NCI-H146 treated with DMSO at 0.1 percent for 48 hours (cell line): ENCODE data around the gene CLCN6.
"Not testable (repeated sequence)": the region's sequence is repeated elsewhere in the genome, so short reads cannot be mapped to it uniquely, and the experiment has no call there.

Experiments
- DNase-seq: peaks from one replicate; lab custom pipeline; 2025; ENCODE audit not compliant: unreplicated experiment; lab: John Stamatoyannopoulos, UW

Gene CLCN6

GRCh38 chr1:11794446-11795237, 11.3 kb upstream of the CLCN6 start:
- no peak for DNase-seq

- DNase-seq: no peak
Measured at GRCh38 chr1:11795238-11795890, 10.6 kb upstream of the CLCN6 start.

- no peak for DNase-seq
Measured at GRCh38 chr1:11796036-11796828, 9.8 kb upstream of the CLCN6 start.

- no peak for DNase-seq
Measured at GRCh38 chr1:11797525-11798216, 8.3 kb upstream of the CLCN6 start.

GRCh38 chr1:11799099-11799498, 6.9 kb upstream of the CLCN6 start:
- no peak for DNase-seq

GRCh38 chr1:11799896-11800295, 6.1 kb upstream of the CLCN6 start:
- DNase-seq: no peak

GRCh38 chr1:11800391-11800755, 5.6 kb upstream of the CLCN6 start:
- no peak for DNase-seq

GRCh38 chr1:11800756-11801433, 5.1 kb upstream of the CLCN6 start:
- no peak for DNase-seq

- no peak for DNase-seq
Measured at GRCh38 chr1:11802616-11802972, 3.4 kb upstream of the CLCN6 start.

- DNase-seq: no peak
Measured at GRCh38 chr1:11802973-11803885, 2.8 kb upstream of the CLCN6 start.

GRCh38 chr1:11803924-11804665, 1.9 kb upstream of the CLCN6 start:
- DNase-seq: not testable (repeated sequence)

GRCh38 chr1:11804666-11805421, 1.1 kb upstream of the CLCN6 start:
- DNase-seq: peak; percentile 8

GRCh38 chr1:11806307-11806936, 431 bp downstream of the CLCN6 start:
- DNase-seq: no peak

GRCh38 chr1:11807133-11807532, 1.1 kb downstream of the CLCN6 start:
- DNase-seq: no peak

GRCh38 chr1:11813021-11813420, 7.0 kb downstream of the CLCN6 start:
- DNase-seq: no peak

GRCh38 chr1:11817192-11817591, 11.2 kb downstream of the CLCN6 start:
- DNase-seq: no peak

- DNase-seq: no peak
Measured at GRCh38 chr1:11822091-11822490, 16.1 kb downstream of the CLCN6 start.
